WTC11 (cell line): ENCODE data around the gene XIRP1. TPM values are rescaled to one million over a fixed set of nuclear protein-coding genes. Genes with fewer than 3 reads are reported as not detected.

Experiments used
- ATAC-seq: fragments of 200-7000 bp; cut with Tn5 transposase; 2 replicates; pipeline ENCODE4 v1.10.0; 2021; ENCODE audit warnings: mild to moderate bottlenecking, moderate library complexity
- CTCF ChIA-PET: fragments of 300-600 bp; sonication (Branson Sonifier 250); formaldehyde crosslinking; loops from one replicate; lab custom pipeline; 2021; ENCODE audit warnings: antibody characterized with exemption; lab: Charles Lee
- POLR2A ChIA-PET: fragments of 350-600 bp; sonication (Branson Sonifier 250); formaldehyde crosslinking; loops from one replicate; lab custom pipeline; 2021; ENCODE audit warnings: antibody characterized with exemption; lab: Charles Lee
- DNase-seq: peaks from one replicate; pipeline ENCODE4 v3.0.0; 2021; ENCODE audit warnings: low spot score
- H3K27ac Mint-ChIP-seq: 2 replicates; pipeline ENCODE4 v1.8.0; 2021; ENCODE audit warnings: mixed read lengths
- H3K27me3 Mint-ChIP-seq: 2 replicates; pipeline ENCODE4 v1.8.0; 2021; ENCODE audit warnings: low read depth, mild to moderate bottlenecking, moderate library complexity, mixed read lengths
- H3K36me3 Mint-ChIP-seq: 2 replicates; pipeline ENCODE4 v1.8.0; 2021; ENCODE audit warnings: mixed read lengths
- H3K4me1 Mint-ChIP-seq: 2 replicates; pipeline ENCODE4 v1.8.0; 2022; ENCODE audit warnings: mixed read lengths
- H3K4me3 Mint-ChIP-seq: 2 replicates; pipeline ENCODE4 v1.8.0; 2021; ENCODE audit warnings: mild to moderate bottlenecking, moderate library complexity, mixed read lengths
- H3K9me3 Mint-ChIP-seq: 2 replicates; pipeline ENCODE4 v1.8.0; 2021; ENCODE audit warnings: mixed read lengths
- CBFB ChIP-seq: sonication (generic); formaldehyde crosslinking; IDR thresholded peaks from 2 replicates; pipeline ENCODE4 v1.8.1; 2022; ENCODE audit warnings: mild to moderate bottlenecking, low read depth, missing genetic modification reagents
- ELF4 ChIP-seq: sonication (generic); formaldehyde crosslinking; IDR thresholded peaks from 2 replicates; pipeline ENCODE4 v1.8.1; 2022; ENCODE audit warnings: low read depth, mild to moderate bottlenecking, moderate library complexity, missing genetic modification reagents
- GABPB1 ChIP-seq: sonication (generic); formaldehyde crosslinking; IDR thresholded peaks from 2 replicates; pipeline ENCODE4 v1.8.1; 2023; ENCODE audit warnings: mild to moderate bottlenecking, missing genetic modification reagents
- NR3C1 ChIP-seq: sonication (generic); formaldehyde crosslinking; conservative IDR thresholded peaks from 2 replicates; pipeline ENCODE4 v1.8.1; 2023; ENCODE audit warnings: low read depth, mild to moderate bottlenecking, missing genetic modification reagents
- RORB ChIP-seq: fragments of 250-450 bp; sonication (Bioruptor Pico); IDR thresholded peaks from 2 replicates; pipeline ENCODE4 v1.9.0; 2021; ENCODE audit warnings: mild to moderate bottlenecking
- SMAD3 ChIP-seq: sonication (generic); formaldehyde crosslinking; IDR thresholded peaks from 2 replicates; pipeline ENCODE4 v1.8.0; 2022; ENCODE audit warnings: missing genetic modification reagents, mild to moderate bottlenecking, borderline replicate concordance
- TCF7 ChIP-seq: sonication (generic); formaldehyde crosslinking; IDR thresholded peaks from 2 replicates; pipeline ENCODE4 v1.8.0; 2022; ENCODE audit warnings: mild to moderate bottlenecking, low read depth, missing genetic modification reagents, moderate library complexity
- TP53 ChIP-seq: sonication (generic); formaldehyde crosslinking; IDR thresholded peaks from 2 replicates; pipeline ENCODE4 v1.8.1; 2023; ENCODE audit warnings: mild to moderate bottlenecking, missing genetic modification reagents
- ZBTB21 ChIP-seq: sonication (generic); formaldehyde crosslinking; IDR thresholded peaks from 2 replicates; pipeline ENCODE4 v1.8.1; 2023; ENCODE audit warnings: mild to moderate bottlenecking, missing genetic modification reagents, borderline replicate concordance
- ZNF121 ChIP-seq: sonication (generic); formaldehyde crosslinking; IDR thresholded peaks from 2 replicates; pipeline ENCODE4 v1.8.0; 2023; ENCODE audit warnings: missing genetic modification reagents
- ZNF263 ChIP-seq: sonication (generic); formaldehyde crosslinking; IDR thresholded peaks from 2 replicates; pipeline ENCODE4 v1.8.1; 2022; ENCODE audit warnings: low read depth, mild to moderate bottlenecking, moderate library complexity, missing genetic modification reagents
- ZNF317 ChIP-seq: sonication (generic); formaldehyde crosslinking; IDR thresholded peaks from 2 replicates; pipeline ENCODE4 v1.8.1; 2023; ENCODE audit warnings: low read depth, mild to moderate bottlenecking, moderate library complexity, missing genetic modification reagents, borderline replicate concordance
- ZNF671 ChIP-seq: fragments of 250-450 bp; sonication (Bioruptor Pico); IDR thresholded peaks from 2 replicates; pipeline ENCODE4 v1.8.0; 2021; ENCODE audit warnings: mild to moderate bottlenecking
- total RNA-seq: library from RNA; stranded (reverse); gene quantifications from 3 replicates; pipeline ENCODE4 v1.2.3, GENCODE V29; 2021
- TF ChIP-seq, protein P1 (sequence below): sonication (generic); formaldehyde crosslinking; IDR thresholded peaks from 2 replicates; pipeline ENCODE4 v1.8.0; 2023; ENCODE audit warnings: missing genetic modification reagents, mild to moderate bottlenecking, borderline replicate concordance
- TF ChIP-seq, protein P2 (sequence below): fragments of 200-600 bp; IDR thresholded peaks from 2 replicates; pipeline ENCODE4 v1.8.0; 2022; ENCODE audit warnings: antibody characterized with exemption
- TF ChIP-seq, protein P3 (sequence below): sonication (generic); formaldehyde crosslinking; IDR thresholded peaks from 2 replicates; pipeline ENCODE4 v1.8.0; 2022; ENCODE audit warnings: mild to moderate bottlenecking, missing genetic modification reagents
- TF ChIP-seq, protein P4 (sequence below): fragments of 250-450 bp; sonication (Bioruptor Pico); IDR thresholded peaks from 2 replicates; pipeline ENCODE4 v1.9.0; 2021; ENCODE audit warnings: mild to moderate bottlenecking, borderline replicate concordance
- TF ChIP-seq, protein P5 (sequence below): sonication (generic); formaldehyde crosslinking; IDR thresholded peaks from 2 replicates; pipeline ENCODE4 v1.8.1; 2022; ENCODE audit warnings: missing genetic modification reagents, borderline replicate concordance

The XIRP1 gene
- total RNA-seq, 1 experiment from 2014 or later, result not detected

DNA sequence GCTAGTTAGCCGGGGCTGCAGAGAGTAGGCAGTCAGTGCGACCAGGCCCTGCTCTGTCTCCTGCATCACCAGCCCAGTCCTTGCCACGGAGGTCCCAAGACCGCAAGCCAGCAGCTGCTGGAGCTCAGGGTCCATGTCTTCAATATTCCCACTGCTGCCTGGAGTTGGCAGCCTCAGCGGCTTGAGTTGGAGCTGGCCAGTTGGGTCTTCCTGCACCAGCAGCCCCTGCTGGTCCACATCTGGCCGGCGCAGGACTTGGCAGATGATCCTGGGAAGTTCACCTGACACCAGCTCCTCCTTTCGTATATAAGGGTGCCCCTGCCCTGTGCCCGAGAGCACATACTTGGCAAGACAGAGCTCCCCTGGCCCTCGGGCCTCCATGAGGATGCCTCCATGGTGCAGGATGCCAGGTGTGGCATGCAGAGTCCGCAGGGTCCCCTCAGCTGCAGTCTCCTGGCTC, 5.7 kb downstream of the XIRP1 start (continued):
- TF ChIP-seq, protein P1, sequence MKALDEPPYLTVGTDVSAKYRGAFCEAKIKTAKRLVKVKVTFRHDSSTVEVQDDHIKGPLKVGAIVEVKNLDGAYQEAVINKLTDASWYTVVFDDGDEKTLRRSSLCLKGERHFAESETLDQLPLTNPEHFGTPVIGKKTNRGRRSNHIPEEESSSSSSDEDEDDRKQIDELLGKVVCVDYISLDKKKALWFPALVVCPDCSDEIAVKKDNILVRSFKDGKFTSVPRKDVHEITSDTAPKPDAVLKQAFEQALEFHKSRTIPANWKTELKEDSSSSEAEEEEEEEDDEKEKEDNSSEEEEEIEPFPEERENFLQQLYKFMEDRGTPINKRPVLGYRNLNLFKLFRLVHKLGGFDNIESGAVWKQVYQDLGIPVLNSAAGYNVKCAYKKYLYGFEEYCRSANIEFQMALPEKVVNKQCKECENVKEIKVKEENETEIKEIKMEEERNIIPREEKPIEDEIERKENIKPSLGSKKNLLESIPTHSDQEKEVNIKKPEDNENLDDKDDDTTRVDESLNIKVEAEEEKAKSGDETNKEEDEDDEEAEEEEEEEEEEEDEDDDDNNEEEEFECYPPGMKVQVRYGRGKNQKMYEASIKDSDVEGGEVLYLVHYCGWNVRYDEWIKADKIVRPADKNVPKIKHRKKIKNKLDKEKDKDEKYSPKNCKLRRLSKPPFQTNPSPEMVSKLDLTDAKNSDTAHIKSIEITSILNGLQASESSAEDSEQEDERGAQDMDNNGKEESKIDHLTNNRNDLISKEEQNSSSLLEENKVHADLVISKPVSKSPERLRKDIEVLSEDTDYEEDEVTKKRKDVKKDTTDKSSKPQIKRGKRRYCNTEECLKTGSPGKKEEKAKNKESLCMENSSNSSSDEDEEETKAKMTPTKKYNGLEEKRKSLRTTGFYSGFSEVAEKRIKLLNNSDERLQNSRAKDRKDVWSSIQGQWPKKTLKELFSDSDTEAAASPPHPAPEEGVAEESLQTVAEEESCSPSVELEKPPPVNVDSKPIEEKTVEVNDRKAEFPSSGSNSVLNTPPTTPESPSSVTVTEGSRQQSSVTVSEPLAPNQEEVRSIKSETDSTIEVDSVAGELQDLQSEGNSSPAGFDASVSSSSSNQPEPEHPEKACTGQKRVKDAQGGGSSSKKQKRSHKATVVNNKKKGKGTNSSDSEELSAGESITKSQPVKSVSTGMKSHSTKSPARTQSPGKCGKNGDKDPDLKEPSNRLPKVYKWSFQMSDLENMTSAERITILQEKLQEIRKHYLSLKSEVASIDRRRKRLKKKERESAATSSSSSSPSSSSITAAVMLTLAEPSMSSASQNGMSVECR (CRISPR knock-in tag), result no peak
- TF ChIP-seq ZNF671 (CRISPR knock-in tag) (no peak), ZNF317 (CRISPR knock-in tag) (no peak), CBFB (CRISPR knock-in tag) (no peak), GABPB1 (no peak), ZNF263 (no peak)

DNA sequence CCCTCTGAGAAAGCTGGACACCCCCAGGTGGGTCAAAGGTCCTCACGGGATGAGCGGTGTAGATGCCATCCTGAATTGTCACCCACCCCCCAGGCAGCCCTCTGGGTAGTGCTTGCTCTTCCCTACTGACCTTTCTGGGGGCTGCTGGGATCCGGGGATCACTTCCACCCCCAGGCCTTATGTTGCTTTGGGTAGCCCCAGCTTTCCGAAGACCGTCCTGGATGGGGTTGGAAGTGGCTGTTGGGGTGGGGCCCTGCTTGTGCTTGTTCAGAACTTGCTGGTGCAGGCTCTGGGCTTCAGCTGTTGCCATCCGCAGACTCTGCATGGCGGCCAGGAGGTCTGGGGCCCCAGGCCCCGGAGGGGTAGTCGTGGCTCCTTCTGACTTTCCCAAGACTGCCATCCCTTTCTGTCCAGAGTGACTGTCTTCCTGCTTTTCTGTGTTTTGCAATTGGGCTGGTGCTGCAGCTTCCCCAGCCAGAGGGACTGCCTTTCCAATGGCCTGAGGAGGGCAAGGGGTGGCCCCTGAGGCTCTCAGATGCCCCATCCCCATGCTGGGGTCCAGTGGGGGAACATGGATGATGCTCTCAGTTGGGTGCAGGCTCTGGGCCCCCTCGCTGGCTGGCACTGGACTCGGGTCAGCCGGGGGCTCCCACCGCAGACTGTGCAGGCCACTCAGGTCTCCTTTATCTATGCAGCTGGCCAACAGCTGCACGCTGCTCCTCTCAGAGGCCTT, 6.3 kb downstream of the XIRP1 start:
- POLR2A ChIA-PET, result interaction anchor here (1.1 to 1.2 kb wide), 2 partner anchors 8 to 60 kb away, joined by 3 to 4 read pairs; no protein-coding TSS in a partner anchor

DNA sequence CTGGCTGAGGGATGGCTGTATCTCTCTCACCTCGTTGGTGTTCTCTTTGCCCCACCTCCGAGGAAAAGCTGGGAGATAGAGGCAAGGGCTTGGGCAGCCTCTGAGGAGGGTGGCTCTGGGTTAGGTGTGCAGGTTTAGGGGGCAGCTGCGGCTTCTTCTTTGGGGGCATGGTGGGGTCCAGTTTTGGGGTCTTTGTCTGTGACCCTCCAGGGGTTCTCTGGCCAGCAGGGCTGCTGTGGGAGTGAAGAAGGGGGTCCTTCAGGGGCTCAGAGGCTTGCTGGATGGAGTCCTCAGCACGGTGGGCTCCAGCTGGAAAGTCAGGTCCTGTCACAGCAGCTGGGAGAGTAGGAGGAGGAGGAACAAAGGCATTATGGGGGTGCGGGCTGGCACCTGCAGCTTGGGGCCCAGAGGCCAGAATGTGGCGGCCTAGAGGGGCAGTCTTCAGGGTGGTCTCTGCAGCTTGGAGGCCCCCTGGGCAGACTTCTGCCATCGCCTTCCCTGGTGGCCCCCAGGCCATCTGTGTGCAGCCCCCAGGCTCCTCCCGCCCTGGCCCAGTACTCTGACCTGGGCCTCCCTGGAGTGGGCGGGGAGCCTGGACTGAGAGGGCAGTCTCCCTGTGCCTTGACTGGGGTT, 7.0 kb downstream of the XIRP1 start:
- ChIA-PET CTCF (interaction anchor here (1.0 to 7.4 kb wide), 3 partner anchors 59 to 193 kb away, joined by 3 to 72 read pairs (median 53); no protein-coding TSS in a partner anchor), POLR2A (interaction anchor here (1.1 kb wide), 1 partner anchor 31 kb away, joined by 4 read pairs; no protein-coding TSS in a partner anchor)
- Mint-ChIP-seq H3K27me3 (peaks cover 2% of the 10 kb centered on the region; the same call in 1 of the 2 replicates), H3K27ac (no peak overlapping the region), H3K9me3 (no peaks in the 10 kb centered on the region), H3K4me3 (no peak overlapping the region), H3K36me3 (no peaks in the 10 kb centered on the region), H3K4me1 (peaks cover 19% of the 10 kb centered on the region)
- ATAC-seq (no peak), DNase-seq (no peak)
- TF ChIP-seq GABPB1 (no peak), NR3C1 (no peak), TCF7 (CRISPR knock-in tag) (no peak), SMAD3 (no peak), TP53 (CRISPR knock-in tag) (no peak), ELF4 (CRISPR knock-in tag) (no peak)
- TF ChIP-seq, protein P2, sequence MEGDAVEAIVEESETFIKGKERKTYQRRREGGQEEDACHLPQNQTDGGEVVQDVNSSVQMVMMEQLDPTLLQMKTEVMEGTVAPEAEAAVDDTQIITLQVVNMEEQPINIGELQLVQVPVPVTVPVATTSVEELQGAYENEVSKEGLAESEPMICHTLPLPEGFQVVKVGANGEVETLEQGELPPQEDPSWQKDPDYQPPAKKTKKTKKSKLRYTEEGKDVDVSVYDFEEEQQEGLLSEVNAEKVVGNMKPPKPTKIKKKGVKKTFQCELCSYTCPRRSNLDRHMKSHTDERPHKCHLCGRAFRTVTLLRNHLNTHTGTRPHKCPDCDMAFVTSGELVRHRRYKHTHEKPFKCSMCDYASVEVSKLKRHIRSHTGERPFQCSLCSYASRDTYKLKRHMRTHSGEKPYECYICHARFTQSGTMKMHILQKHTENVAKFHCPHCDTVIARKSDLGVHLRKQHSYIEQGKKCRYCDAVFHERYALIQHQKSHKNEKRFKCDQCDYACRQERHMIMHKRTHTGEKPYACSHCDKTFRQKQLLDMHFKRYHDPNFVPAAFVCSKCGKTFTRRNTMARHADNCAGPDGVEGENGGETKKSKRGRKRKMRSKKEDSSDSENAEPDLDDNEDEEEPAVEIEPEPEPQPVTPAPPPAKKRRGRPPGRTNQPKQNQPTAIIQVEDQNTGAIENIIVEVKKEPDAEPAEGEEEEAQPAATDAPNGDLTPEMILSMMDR, result no peak
- TF ChIP-seq, protein P3, sequence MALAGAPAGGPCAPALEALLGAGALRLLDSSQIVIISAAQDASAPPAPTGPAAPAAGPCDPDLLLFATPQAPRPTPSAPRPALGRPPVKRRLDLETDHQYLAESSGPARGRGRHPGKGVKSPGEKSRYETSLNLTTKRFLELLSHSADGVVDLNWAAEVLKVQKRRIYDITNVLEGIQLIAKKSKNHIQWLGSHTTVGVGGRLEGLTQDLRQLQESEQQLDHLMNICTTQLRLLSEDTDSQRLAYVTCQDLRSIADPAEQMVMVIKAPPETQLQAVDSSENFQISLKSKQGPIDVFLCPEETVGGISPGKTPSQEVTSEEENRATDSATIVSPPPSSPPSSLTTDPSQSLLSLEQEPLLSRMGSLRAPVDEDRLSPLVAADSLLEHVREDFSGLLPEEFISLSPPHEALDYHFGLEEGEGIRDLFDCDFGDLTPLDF (CRISPR knock-in tag), result no peak
- TF ChIP-seq, protein P4, sequence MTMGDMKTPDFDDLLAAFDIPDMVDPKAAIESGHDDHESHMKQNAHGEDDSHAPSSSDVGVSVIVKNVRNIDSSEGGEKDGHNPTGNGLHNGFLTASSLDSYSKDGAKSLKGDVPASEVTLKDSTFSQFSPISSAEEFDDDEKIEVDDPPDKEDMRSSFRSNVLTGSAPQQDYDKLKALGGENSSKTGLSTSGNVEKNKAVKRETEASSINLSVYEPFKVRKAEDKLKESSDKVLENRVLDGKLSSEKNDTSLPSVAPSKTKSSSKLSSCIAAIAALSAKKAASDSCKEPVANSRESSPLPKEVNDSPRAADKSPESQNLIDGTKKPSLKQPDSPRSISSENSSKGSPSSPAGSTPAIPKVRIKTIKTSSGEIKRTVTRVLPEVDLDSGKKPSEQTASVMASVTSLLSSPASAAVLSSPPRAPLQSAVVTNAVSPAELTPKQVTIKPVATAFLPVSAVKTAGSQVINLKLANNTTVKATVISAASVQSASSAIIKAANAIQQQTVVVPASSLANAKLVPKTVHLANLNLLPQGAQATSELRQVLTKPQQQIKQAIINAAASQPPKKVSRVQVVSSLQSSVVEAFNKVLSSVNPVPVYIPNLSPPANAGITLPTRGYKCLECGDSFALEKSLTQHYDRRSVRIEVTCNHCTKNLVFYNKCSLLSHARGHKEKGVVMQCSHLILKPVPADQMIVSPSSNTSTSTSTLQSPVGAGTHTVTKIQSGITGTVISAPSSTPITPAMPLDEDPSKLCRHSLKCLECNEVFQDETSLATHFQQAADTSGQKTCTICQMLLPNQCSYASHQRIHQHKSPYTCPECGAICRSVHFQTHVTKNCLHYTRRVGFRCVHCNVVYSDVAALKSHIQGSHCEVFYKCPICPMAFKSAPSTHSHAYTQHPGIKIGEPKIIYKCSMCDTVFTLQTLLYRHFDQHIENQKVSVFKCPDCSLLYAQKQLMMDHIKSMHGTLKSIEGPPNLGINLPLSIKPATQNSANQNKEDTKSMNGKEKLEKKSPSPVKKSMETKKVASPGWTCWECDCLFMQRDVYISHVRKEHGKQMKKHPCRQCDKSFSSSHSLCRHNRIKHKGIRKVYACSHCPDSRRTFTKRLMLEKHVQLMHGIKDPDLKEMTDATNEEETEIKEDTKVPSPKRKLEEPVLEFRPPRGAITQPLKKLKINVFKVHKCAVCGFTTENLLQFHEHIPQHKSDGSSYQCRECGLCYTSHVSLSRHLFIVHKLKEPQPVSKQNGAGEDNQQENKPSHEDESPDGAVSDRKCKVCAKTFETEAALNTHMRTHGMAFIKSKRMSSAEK (CRISPR knock-in tag), result no peak

More for the DNA sequence above, 6.3 kb downstream of the XIRP1 start:
- no peak for TF ChIP-seq RORB (CRISPR knock-in tag)
- TF ChIP-seq ZNF263, result no peak
- TF ChIP-seq ZBTB21 (CRISPR knock-in tag), result no peak
- TF ChIP-seq ZNF121 (CRISPR knock-in tag), result no peak
- TF ChIP-seq, protein P5, sequence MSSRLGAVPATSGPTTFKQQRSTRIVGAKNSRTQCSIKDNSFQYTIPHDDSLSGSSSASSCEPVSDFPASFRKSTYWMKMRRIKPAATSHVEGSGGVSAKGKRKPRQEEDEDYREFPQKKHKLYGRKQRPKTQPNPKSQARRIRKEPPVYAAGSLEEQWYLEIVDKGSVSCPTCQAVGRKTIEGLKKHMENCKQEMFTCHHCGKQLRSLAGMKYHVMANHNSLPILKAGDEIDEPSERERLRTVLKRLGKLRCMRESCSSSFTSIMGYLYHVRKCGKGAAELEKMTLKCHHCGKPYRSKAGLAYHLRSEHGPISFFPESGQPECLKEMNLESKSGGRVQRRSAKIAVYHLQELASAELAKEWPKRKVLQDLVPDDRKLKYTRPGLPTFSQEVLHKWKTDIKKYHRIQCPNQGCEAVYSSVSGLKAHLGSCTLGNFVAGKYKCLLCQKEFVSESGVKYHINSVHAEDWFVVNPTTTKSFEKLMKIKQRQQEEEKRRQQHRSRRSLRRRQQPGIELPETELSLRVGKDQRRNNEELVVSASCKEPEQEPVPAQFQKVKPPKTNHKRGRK (CRISPR knock-in tag), result no peak
- peaks cover 17% of the 10 kb centered on the region for H3K4me1 Mint-ChIP-seq
- ATAC-seq (no peak), DNase-seq (no peak)
- H3K27ac Mint-ChIP-seq, result no peak overlapping the region
- H3K27me3 Mint-ChIP-seq, result no peaks in the 10 kb centered on the region; the same call in 1 of the 2 replicates
- no peaks in the 10 kb centered on the region for H3K9me3 Mint-ChIP-seq
- H3K4me3 Mint-ChIP-seq, result no peak overlapping the region
- no peaks in the 10 kb centered on the region for H3K36me3 Mint-ChIP-seq
- CTCF ChIA-PET, result interaction anchor here (1.0 to 7.4 kb wide), 5 partner anchors 8 to 192 kb away, joined by 3 to 72 read pairs (median 8); no protein-coding TSS in a partner anchor
